Lower leg skin (tissue), 3 donors: ENCODE results near the gene CLIP4.

ENCODE experiments used
- POLR2A ChIP-seq, 2 donors: fragments of 450-650 bp; IDR thresholded peaks; one replicate each; pipeline ENCODE4 v1.6.1; 2016 to 2017; ENCODE audit warnings: antibody characterized with exemption in 2 of 2, mild to moderate bottlenecking in 1 of 2, moderate library complexity in 1 of 2
- TF ChIP-seq, protein P1 (sequence below), 3 donors: fragments of 450-650 bp; IDR thresholded peaks; one replicate each; pipeline ENCODE4 v1.5.1; 2016; ENCODE audit warnings: antibody characterized with exemption in 3 of 3, mild to moderate bottlenecking in 3 of 3, moderate library complexity in 2 of 3

DNA sequence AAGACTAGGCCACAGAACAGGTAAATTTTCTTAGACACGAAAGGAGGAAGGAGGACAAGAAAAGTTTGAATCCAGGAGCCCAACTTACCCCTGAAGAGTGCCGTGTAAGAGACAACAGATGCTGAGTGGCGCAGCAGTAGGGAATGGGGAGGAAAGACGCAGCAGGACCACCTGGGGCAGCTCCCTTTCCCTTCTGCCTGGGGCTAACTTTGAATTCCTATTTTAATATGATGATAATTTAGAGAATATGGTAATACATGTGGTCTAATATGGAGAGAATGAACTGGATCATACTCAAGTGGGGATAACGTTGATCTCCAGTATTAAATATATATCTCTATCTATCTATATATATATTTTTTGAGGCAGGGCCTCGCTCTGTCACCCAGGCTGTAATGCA, 69.3 kb downstream of the CLIP4 start:
- TF ChIP-seq, protein P1, sequence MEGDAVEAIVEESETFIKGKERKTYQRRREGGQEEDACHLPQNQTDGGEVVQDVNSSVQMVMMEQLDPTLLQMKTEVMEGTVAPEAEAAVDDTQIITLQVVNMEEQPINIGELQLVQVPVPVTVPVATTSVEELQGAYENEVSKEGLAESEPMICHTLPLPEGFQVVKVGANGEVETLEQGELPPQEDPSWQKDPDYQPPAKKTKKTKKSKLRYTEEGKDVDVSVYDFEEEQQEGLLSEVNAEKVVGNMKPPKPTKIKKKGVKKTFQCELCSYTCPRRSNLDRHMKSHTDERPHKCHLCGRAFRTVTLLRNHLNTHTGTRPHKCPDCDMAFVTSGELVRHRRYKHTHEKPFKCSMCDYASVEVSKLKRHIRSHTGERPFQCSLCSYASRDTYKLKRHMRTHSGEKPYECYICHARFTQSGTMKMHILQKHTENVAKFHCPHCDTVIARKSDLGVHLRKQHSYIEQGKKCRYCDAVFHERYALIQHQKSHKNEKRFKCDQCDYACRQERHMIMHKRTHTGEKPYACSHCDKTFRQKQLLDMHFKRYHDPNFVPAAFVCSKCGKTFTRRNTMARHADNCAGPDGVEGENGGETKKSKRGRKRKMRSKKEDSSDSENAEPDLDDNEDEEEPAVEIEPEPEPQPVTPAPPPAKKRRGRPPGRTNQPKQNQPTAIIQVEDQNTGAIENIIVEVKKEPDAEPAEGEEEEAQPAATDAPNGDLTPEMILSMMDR (IDR thresholded peaks at IDR 0.05), result no peak
- TF ChIP-seq POLR2A (IDR thresholded peaks at IDR 0.05), result no peak
